K562 (cell line): ENCODE data around the gene BRAP. TPM values are rescaled to one million over a fixed set of nuclear protein-coding genes. Genes with fewer than 3 reads are reported as not detected.

Experiments
- ARID1B ChIP-seq: fragments of 450-650 bp; IDR thresholded peaks from 2 replicates; pipeline ENCODE4 v1.6.1; 2016; ENCODE audit warnings: antibody characterized with exemption, mild to moderate bottlenecking, inconsistent platforms
- ATF1 ChIP-seq, 2 experiments: fragments of 450-650 bp in 1 of 2; IDR thresholded peaks; 2 replicates each; pipeline ENCODE4 v1.6.1; 2016; ENCODE audit warnings: missing compliant biosample characterization in 1 of 2, missing genetic modification characterization in 1 of 2
- ETV5 ChIP-seq: sonication (generic); formaldehyde crosslinking; IDR thresholded peaks from 2 replicates; pipeline ENCODE4 v1.4.0; 2020; ENCODE audit warnings: low read depth, mild to moderate bottlenecking, missing genetic modification reagents
- HDAC8 ChIP-seq: fragments of 450-650 bp; IDR thresholded peaks from 2 replicates; pipeline ENCODE4 v1.6.1; 2016; ENCODE audit warnings: mild to moderate bottlenecking, missing genetic modification characterization, moderate library complexity, missing compliant biosample characterization
- JUND ChIP-seq, 2 experiments: IDR thresholded peaks; 2 replicates in 1 of 2; 3 replicates in 1 of 2; pipeline ENCODE4 v1.6.1; 2011; ENCODE audit warnings: borderline replicate concordance in 2 of 2, low read depth in 2 of 2, low read length in 2 of 2, improper control_type of control experiment in 1 of 2, missing biosample characterization in 1 of 2, missing genetic modification characterization in 1 of 2, missing genetic modification reagents in 1 of 2
- LEF1 ChIP-seq: fragments of 450-650 bp; IDR thresholded peaks from 2 replicates; pipeline ENCODE4 v1.6.1; 2016; ENCODE audit warnings: mild to moderate bottlenecking
- NCOA2 ChIP-seq, 2 experiments: fragments of 450-650 bp; IDR thresholded peaks; 2 replicates each; pipeline ENCODE4 v1.6.1; 2018; ENCODE audit warnings: mild to moderate bottlenecking in 2 of 2, moderate library complexity in 1 of 2; ENCODE audit not compliant: partially characterized antibody in 2 of 2
- NEUROD1 ChIP-seq: fragments of 150-350 bp; IDR thresholded peaks from 2 replicates; pipeline ENCODE4 v1.6.1; 2014; ENCODE audit warnings: borderline replicate concordance, low read length, low read depth; ENCODE audit not compliant: partially characterized antibody
- PATZ1 ChIP-seq: fragments of 250-450 bp; sonication (Bioruptor Pico); IDR thresholded peaks from 2 replicates; pipeline ENCODE4 v1.5.0; 2020; ENCODE audit warnings: mild to moderate bottlenecking, borderline replicate concordance
- POLR3A ChIP-seq: IDR thresholded peaks from 2 replicates; pipeline ENCODE4 v1.6.1; 2011; ENCODE audit warnings: borderline replicate concordance, mild to moderate bottlenecking, moderate library complexity; ENCODE audit not compliant: insufficient read length, insufficient read depth; ENCODE audit errors: extremely low read depth
- RB1 ChIP-seq: fragments of 450-650 bp; IDR thresholded peaks from 2 replicates; pipeline ENCODE4 v1.6.1; 2017; ENCODE audit warnings: low read depth, mild to moderate bottlenecking
- SREBF1 ChIP-seq: fragments of 150-350 bp; IDR thresholded peaks from 2 replicates; pipeline ENCODE4 v1.6.1; 2014; ENCODE audit warnings: antibody characterized with exemption, low read depth, low read length, borderline replicate concordance
- TAF7 ChIP-seq: fragments of 450-650 bp; IDR thresholded peaks from 2 replicates; pipeline ENCODE4 v1.6.1; 2016; ENCODE audit warnings: missing genetic modification characterization, missing compliant biosample characterization
- TAF9B ChIP-seq: fragments of 450-650 bp; IDR thresholded peaks from 2 replicates; pipeline ENCODE4 v1.6.1; 2018; ENCODE audit warnings: mild to moderate bottlenecking; ENCODE audit not compliant: partially characterized antibody
- TFAP4 ChIP-seq: sonication (generic); formaldehyde crosslinking; IDR thresholded peaks from 2 replicates; pipeline ENCODE4 v1.8.0; 2022; ENCODE audit warnings: missing genetic modification reagents, mild to moderate bottlenecking, moderate library complexity, borderline replicate concordance
- ZFPM2 ChIP-seq: fragments of 250-450 bp; sonication (Bioruptor Pico); IDR thresholded peaks from 2 replicates; pipeline ENCODE4 v1.5.1; 2022; ENCODE audit warnings: mild to moderate bottlenecking
- ZNF184 ChIP-seq: sonication (generic); formaldehyde crosslinking; IDR thresholded peaks from 2 replicates; pipeline ENCODE4 v1.5.0; 2020; ENCODE audit warnings: missing genetic modification reagents
- ZNF253 ChIP-seq: fragments of 250-450 bp; sonication (Bioruptor Pico); conservative IDR thresholded peaks from 2 replicates; pipeline ENCODE4 v1.6.1; 2021; ENCODE audit warnings: mild to moderate bottlenecking
- ZNF518B ChIP-seq: fragments of 250-450 bp; sonication (Bioruptor Pico); IDR thresholded peaks from 2 replicates; pipeline ENCODE4 v1.5.0; 2021; ENCODE audit warnings: mild to moderate bottlenecking, moderate library complexity
- polyA plus RNA-seq, 8 experiments: library from polyadenylated mRNA; depleted of rRNA in 4 of 8; stranded (reverse) in 5 of 8; unstranded in 3 of 8; fragments of >200 nt; fragmentation: Nextera tagmentation in 2 of 8; fragmentation: Illumina TruSeq in 1 of 8; extraction: Ambion mirVana in 2 of 8; extraction: Trizol in 1 of 8; gene quantifications; 2 replicates each; pipeline versions ENCODE4 v1.2.1 to v1.2.3, GENCODE V29; 2011 to 2014; ENCODE audit warnings: inconsistent platforms in 1 of 8, missing spikeins in 1 of 8
- total RNA-seq, 7 experiments: library from RNA; depleted of rRNA in 6 of 7; stranded (reverse); fragments of >200 nt in 6 of 7; fragmentation: Illumina TruSeq in 2 of 7; extraction: Trizol in 2 of 7; gene quantifications; 2 replicates each; pipeline versions ENCODE4 v1.2.1 to v1.2.3, GENCODE V29; 2011 to 2021; ENCODE audit warnings: low replicate concordance in 1 of 7
- TF ChIP-seq, protein P1 (sequence below): fragments of 450-650 bp; IDR thresholded peaks from one replicate; pipeline ENCODE4 v1.6.1; 2018; ENCODE audit warnings: mild to moderate bottlenecking, moderate library complexity; ENCODE audit not compliant: partially characterized antibody

Gene BRAP
- total and polyA plus RNA-seq, 9 of the 15 experiments (the other 6 are each of a cell fraction or from before 2014, with no cell fraction given), result 2.2 to 32.6 (median 27.5) TPM

DNA sequence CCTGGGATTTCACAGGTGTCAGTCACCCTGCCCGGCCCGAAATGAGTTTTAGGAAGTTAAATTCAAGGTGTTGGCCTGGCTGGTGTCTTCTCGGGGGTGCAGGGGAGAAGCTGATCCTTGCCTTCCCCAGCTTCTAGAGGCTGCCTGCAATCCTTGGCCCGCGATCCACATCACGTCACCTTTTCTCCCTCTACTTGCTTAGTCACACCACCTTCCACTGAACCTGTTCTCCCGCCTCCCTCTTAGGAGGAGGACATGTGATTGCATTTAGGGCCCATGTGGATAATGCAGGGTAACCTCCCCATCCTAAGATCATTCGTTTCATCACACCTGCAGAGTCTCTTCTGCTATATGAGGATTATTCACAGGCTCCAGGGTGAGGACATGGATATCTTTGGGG is 61.2 kb downstream of the BRAP start (continued):
- TF ChIP-seq NCOA2 (IDR thresholded peaks at IDR 0.05; ENCODE audit: partially characterized antibody in 2 of 2) (no peak), SREBF1 (0 out of 2 replicates have a peak, but pooled peaks have one; percentile 21), ZNF184 (CRISPR knock-in tag) (no peak), HDAC8 (tag) (no peak), ZNF518B (CRISPR knock-in tag) (no peak), NEUROD1 (no peak), ZFPM2 (CRISPR knock-in tag) (no peak), ZNF253 (CRISPR knock-in tag) (no peak), ARID1B (peak; percentile 45), LEF1 (no peak), ETV5 (CRISPR knock-in tag) (no peak), TAF9B (no peak), ATF1 (CRISPR knock-in tag; IDR thresholded peaks at IDR 0.05) (no peak), ATF1 (tag; IDR thresholded peaks at IDR 0.05) (no peak; the same call in 1 of the 2 replicates), RB1 (no peak; the same call in 1 of the 2 replicates), JUND (IDR thresholded peaks at IDR 0.05; ENCODE audit: borderline replicate concordance, low read depth, low read length) (peak; percentile 65; the same call in 1 of the 2 replicates), JUND (tag; IDR thresholded peaks at IDR 0.05; ENCODE audit: borderline replicate concordance, low read depth, low read length) (peak; percentile 58; the same call in 1 of the 3 replicates), TFAP4 (no peak), TAF7 (no peak), PATZ1 (CRISPR knock-in tag) (no peak), POLR3A (no peak)
- TF ChIP-seq, protein P1, sequence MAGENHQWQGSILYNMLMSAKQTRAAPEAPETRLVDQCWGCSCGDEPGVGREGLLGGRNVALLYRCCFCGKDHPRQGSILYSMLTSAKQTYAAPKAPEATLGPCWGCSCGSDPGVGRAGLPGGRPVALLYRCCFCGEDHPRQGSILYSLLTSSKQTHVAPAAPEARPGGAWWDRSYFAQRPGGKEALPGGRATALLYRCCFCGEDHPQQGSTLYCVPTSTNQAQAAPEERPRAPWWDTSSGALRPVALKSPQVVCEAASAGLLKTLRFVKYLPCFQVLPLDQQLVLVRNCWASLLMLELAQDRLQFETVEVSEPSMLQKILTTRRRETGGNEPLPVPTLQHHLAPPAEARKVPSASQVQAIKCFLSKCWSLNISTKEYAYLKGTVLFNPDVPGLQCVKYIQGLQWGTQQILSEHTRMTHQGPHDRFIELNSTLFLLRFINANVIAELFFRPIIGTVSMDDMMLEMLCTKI, result no peak
